Germinal center (tissue), 1 donor: ENCODE measurements around the gene CDKN2B.
A peak's percentile ranks its signal among the peaks of the same experiment; 100 is the strongest.
"Not testable (repeated sequence)": the region's sequence is repeated elsewhere in the genome, so short reads cannot be mapped to it uniquely, and the experiment has no call there.

Experiments
- DNase-seq: peaks from one replicate; pipeline ENCODE4 v3.0.0; 2012; ENCODE audit warnings: mixed read lengths, low spot score

CDKN2B gene

DNA sequence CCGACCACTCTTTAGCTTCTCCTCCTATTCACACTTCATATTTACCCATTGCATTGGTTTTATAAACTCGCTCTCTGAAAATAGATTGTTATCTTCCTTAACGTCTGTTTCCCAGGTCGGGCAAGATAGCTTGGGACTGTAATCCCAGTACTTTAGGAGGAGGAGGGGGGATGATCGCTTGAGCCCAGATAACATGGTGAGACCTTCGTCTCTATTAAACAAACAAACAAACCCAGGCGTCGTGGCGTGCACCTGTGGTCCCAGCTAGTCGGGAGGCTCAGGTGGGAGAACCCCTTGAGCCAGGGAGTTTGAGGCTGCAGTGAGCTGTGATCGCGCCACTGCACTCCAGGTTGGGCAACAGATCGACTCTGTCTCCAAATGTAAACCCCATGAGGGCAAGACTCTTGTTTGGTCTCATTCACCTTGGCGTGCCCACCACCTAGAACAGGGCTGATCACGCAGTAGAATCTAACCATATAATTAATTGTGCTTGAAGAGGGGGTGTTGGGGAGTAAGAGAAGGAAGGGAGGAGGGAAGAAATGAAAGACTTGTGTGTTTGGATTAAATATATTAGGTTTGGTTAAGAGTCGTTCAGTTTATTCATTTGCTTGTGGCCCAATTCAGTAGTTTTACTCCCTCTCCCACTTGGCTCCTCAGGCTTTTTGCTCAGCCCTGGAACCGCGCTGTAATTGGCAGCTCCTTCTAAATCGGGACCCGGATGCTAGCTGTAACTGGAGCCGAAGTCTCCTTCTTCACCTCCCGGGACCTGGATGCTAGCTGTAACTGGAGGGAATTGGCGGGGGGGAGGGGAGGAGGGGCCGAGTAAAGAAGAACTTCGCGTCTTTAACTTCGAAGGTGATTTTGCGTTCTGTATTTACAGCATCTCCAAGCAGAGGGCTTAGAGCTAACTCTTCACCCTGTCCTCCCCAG lies 39.8 kb downstream of the CDKN2B start:
- no peak for DNase-seq

DNA sequence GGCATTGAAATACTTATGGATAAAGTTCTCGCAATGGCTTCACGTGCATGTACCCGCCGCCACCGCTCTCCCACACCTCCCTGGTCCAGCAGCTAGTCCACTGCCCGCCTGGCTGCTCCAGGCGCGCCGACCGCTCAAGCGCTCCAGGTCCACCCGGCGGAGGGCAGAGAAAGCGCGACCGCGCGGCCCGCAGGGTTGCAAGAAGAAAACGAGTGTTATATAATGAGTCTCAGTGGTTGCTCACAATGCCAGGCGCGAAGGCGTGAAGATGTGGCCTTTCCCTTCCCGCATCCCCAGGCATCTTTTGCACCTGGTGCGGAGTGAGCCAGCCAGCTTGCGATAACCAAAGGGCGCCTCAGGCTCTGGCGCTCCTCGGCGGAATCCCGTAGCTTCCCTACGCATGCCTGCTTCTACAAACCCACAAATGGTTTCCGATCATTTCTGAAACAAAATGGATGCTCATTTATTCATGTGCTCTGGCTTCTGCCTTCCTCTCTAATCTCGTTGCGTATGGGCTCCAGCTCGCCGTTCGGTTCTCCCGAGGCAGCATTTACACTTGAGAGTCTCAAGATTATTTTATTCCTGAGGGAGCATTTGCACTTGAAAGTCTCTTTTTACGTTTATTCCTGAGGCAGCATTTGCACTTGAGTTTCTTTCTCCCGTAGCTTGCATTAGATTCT lies 40.6 kb downstream of the CDKN2B start:
- no peak for DNase-seq

DNA sequence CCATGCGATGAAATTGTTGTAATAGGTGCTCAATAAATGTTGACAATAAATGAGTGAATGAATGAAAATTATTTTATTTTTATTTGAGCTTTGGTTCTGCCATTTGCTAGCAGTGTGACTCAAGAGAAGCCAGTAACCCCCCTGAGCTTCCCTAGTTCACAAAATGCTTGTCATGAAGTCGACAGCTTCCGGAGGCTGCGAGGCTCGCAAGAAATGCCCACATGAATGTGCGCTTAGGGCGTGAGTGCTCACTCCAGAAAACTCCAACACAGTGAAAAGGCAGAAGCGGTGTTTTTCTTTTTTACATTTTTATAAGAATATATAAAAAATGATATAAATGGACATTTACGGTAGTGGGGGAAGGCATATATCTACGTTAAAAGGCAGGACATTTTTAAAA lies 41.4 kb downstream of the CDKN2B start:
- no peak for DNase-seq

DNA sequence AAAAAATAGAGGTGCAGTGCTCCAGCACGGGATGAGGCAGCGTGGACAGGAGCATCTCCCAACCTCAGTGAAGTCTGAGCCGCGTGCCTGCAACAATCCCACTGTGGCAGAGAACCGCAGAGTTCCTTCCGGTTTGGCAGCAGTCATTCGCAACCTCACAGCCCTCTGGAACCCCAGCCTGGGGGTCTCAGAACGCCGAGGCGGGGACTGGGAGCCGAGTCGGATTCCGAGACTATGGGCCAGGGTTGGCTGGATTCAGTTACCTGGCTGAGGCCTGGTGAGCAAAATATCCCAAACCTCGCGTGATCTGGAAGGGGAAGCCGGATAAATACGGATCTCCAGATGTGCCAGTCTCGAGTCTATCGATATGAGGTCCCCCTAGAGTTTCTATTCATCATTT lies 41.9 kb downstream of the CDKN2B start:
- no peak for DNase-seq

DNA sequence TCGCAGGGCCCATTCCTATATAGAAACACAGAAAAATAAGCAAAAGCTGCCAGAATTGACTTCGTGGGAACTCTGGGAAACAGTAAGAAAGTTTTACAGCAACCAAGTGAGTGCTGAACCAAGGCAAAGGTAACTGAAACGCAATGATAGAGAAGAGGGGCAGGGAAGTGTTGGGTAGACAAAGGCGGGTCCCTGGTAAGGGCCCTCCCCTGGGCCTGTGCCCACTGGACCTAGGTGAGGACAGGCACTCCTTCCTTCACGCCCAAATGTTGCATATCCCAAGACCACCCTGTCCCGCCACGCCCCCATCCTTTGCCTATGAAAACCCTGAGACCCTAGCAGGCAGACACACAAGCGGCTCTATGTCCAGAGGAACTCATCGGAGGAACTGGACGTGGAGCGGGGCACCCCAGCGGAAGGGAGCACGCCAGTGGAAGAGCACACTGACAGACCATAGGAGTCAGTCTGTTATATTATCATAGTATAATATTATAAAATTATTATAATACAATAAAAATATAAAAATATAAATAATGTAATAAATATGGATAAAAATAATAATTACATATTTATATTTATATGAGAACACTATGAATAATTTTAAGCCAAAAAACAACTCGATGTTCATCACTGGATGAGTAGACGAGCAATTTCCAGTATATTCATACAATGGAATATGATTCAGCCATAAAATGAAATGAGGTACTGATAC lies 42.8 kb downstream of the CDKN2B start:
- no peak for DNase-seq

DNA sequence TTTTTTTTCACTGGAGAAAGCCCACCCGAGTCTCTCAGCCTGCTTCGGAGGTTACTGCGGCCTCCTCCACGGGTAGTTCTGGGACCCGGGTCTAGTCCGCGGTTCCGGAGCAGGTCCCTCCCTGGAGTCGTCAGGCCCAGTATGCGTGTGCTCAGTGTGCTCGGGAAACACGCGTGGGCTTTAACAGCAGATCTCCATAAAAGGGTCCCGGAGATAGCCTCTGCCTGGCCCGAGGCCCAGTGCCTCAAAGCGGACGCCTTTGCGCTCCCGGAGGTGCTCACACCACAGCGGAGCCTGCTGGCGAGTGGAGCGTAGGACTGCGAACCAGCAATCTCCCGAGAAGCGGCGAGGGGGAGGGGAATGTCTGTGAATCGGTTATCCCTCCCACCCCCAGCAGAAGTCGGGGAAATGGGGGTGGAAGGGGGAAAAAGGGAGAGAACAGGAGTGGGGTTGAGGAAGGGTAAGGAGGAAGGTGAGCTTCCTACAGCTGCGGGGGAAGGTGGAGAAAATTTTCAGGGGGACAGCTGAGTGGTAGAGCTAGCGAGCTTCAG lies 43.6 kb downstream of the CDKN2B start:
- DNase-seq: peak; percentile 55

DNA sequence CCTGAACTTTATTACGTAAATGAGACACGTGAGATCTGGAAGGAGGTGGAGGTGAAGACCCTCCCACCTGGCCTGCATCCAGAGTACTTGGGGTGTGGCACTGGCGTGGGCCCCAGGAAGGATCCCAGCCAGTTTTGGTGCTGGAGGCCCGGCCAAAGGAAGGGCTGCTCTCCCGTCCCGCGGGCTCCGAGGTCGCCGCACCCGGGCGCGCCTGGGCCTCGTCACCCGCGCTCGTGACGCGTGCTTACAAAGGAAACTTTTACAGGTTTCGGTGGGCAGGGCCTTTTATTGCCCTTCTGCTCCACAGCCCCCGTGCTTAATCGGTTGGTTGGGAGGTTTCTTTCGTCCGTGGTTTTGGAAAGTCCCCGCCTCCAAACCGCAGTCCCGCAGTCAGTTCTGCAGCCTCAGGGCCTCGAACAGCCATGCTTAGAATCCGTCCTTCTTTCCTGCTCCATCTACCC lies 44.1 kb downstream of the CDKN2B start:
- peak; percentile 21 for DNase-seq

DNA sequence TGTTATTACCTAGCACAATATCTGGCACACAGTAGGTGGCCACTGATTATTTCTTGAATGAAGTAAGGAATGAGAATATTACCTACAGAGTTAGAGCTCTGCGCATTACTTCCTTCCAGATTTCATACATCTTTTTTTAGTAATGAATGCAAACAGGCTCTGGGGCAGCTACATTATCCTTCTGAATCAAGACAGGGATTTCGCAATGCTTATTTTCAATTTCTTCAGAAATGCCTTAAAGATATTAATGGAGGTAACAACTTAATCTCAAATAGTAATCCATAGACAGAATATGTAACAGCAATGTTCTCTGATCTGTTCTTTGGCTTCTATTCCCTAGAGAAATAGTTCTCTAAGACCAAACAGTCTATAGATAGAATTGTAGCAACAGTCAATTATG lies 47.5 kb downstream of the CDKN2B start:
- DNase-seq: no peak

DNA sequence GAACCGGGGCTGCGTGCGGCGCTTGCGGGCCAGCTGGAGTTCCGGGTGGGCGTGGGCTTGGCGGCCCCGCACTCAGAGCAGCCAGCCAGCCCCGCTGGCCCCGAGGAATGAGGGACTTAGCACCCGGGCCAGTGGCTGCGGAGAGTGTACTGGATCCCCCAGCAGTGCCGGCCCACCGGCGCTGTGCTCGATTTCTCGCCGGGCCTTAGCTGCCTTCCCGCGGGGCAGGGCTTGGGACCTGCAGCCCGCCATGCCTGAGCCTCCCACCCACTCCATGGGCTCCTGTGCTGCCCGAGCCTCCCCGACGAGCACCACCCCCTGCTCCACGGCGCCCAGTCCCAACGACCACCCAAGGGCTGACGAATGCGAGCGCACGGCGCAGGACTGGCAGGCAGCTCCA lies 49.8 kb downstream of the CDKN2B start:
- DNase-seq: not testable (repeated sequence)

DNA sequence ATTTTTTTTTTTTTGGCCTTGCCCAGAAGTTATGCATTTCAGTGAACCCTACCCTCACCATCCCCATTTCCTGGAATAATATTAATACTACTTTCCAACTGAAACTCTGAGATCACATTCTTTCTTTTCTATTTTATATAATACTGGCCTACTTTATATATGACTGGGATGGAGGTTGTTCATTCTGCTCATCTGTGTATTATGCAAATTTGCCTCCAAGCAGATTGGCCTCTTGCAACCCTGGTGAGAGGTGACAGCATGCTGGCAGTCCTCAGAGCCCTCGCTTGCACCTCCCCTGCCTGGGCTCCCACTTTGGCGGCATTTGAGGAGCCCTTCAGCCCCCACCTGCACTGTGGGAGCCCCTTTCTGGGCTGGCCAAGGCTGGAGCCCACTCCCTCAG lies 50.3 kb downstream of the CDKN2B start:
- no peak for DNase-seq
